Measurements from ENCODE around the gene CA6.
"Not testable (repeated sequence)": the region's sequence is repeated elsewhere in the genome, so short reads cannot be mapped to it uniquely, and the experiment has no call there.

CA6 gene

GRCh38 chr1:8914466-8914865, 31.2 kb upstream of the CA6 start:
- TF ChIP-seq CTCF (conservative IDR thresholded peaks at IDR 0.05; ENCODE audit: low read length), result no peak
- DNase-seq (ENCODE audit: low read depth), result no peak
- H3K4me3 ChIP-seq (ENCODE audit: low read length), result no peak overlapping the region

GRCh38 chr1:8915446-8915845, 30.2 kb upstream of the CA6 start:
- no peak for DNase-seq (ENCODE audit: low read depth)
- TF ChIP-seq CTCF (conservative IDR thresholded peaks at IDR 0.05; ENCODE audit: low read length), result no peak
- no peak overlapping the region for H3K4me3 ChIP-seq (ENCODE audit: low read length)

GRCh38 chr1:8917536-8917935, 28.1 kb upstream of the CA6 start:
- not testable (repeated sequence) for DNase-seq (ENCODE audit: low read depth); H3K4me3 ChIP-seq (ENCODE audit: low read length)

GRCh38 chr1:8922962-8923361, 22.7 kb upstream of the CA6 start:
- TF ChIP-seq CTCF (conservative IDR thresholded peaks at IDR 0.05; ENCODE audit: low read length), result no peak

GRCh38 chr1:8925406-8925805, 20.3 kb upstream of the CA6 start:
- no peak for DNase-seq (ENCODE audit: low read depth)
- no peak overlapping the region for H3K4me3 ChIP-seq (ENCODE audit: low read length)

More at GRCh38 chr1:8922962-8923361, 22.7 kb upstream of the CA6 start:
- H3K4me3 ChIP-seq (ENCODE audit: low read length), result no peak overlapping the region
- DNase-seq (ENCODE audit: low read depth), result no peak

GRCh38 chr1:8925960-8926359, 19.7 kb upstream of the CA6 start:
- no peak for TF ChIP-seq CTCF (conservative IDR thresholded peaks at IDR 0.05; ENCODE audit: low read length)
- no peak overlapping the region for H3K4me3 ChIP-seq (ENCODE audit: low read length)
- no peak for DNase-seq (ENCODE audit: low read depth)

More at GRCh38 chr1:8925406-8925805, 20.3 kb upstream of the CA6 start:
- no peak for TF ChIP-seq CTCF (conservative IDR thresholded peaks at IDR 0.05; ENCODE audit: low read length)

- H3K4me3 ChIP-seq (ENCODE audit: low read length), result no peak overlapping the region
- no peak for DNase-seq (ENCODE audit: low read depth)
- no peak for TF ChIP-seq CTCF (conservative IDR thresholded peaks at IDR 0.05; ENCODE audit: low read length)
Measured at GRCh38 chr1:8926707-8927694, 18.7 kb upstream of the CA6 start.

Data from AG10803 (cell line).